Naive B cell (primary cell): ENCODE data around the gene ACTN3. TPM values are rescaled to one million over a fixed set of nuclear protein-coding genes. Genes with fewer than 3 reads are reported as not detected.
A peak's percentile ranks its signal among the peaks of the same experiment; 100 is the strongest.
"Not testable (repeated sequence)": the region's sequence is repeated elsewhere in the genome, so short reads cannot be mapped to it uniquely, and the experiment has no call there.

Experiments used
- ATAC-seq, 2 donors: fragments of 150-1000 bp; cut with Tn5 transposase; 2 replicates each; pipeline ENCODE4 v1.10.0; 2021; ENCODE audit warnings: low read depth in 2 of 2, mild to moderate bottlenecking in 2 of 2, moderate library complexity in 2 of 2
- DNase-seq: peaks from one replicate; pipeline ENCODE4 v3.0.0; 2022
- H3K27ac Mint-ChIP-seq, 6 donors: one replicate each; pipeline ENCODE4 v1.8.0; 2020 to 2022; ENCODE audit warnings: mild to moderate bottlenecking in 6 of 6, mixed read lengths in 6 of 6, moderate library complexity in 5 of 6, inconsistent platforms in 2 of 6
- H3K27me3 Mint-ChIP-seq, 3 donors: one replicate each; pipeline ENCODE4 v1.8.0; 2021 to 2022; ENCODE audit warnings: mixed read lengths in 3 of 3, mild to moderate bottlenecking in 1 of 3
- H3K36me3 Mint-ChIP-seq, 2 donors: one replicate each; pipeline ENCODE4 v1.8.0; 2020 to 2022; ENCODE audit warnings: mixed read lengths in 2 of 2, inconsistent platforms in 1 of 2, mild to moderate bottlenecking in 1 of 2
- H3K4me1 Mint-ChIP-seq, 3 donors: one replicate each; pipeline ENCODE4 v1.8.0; 2020 to 2022; ENCODE audit warnings: mixed read lengths in 3 of 3, inconsistent platforms in 1 of 3, mild to moderate bottlenecking in 1 of 3, moderate library complexity in 1 of 3
- H3K4me3 Mint-ChIP-seq, 8 donors: one replicate each; pipeline ENCODE4 v1.8.0; 2020 to 2022; ENCODE audit warnings: mild to moderate bottlenecking in 8 of 8, mixed read lengths in 8 of 8, moderate library complexity in 8 of 8, inconsistent platforms in 2 of 8
- H3K9me3 Mint-ChIP-seq, 7 donors: one replicate each; pipeline ENCODE4 v1.8.0; 2020 to 2022; ENCODE audit warnings: mixed read lengths in 7 of 7, mild to moderate bottlenecking in 5 of 7, inconsistent platforms in 2 of 7, moderate library complexity in 1 of 7
- polyA plus RNA-seq, 6 donors: library from polyadenylated mRNA; unstranded; fragments of 300-500 nt; fragmentation: Illumina TruSeq; gene quantifications; one replicate each; pipeline ENCODE4 v1.2.3, GENCODE V29; 2021; ENCODE audit warnings: low read depth in 6 of 6

Gene ACTN3
- polyA plus RNA-seq, 6 donors from 2014 or later: not detected

- peak overlapping the region in 3 of 6 donors; percentile 51 to 87 (median 62) for H3K27ac Mint-ChIP-seq
Measured at GRCh38 chr11:66600219-66600618, 53.5 kb downstream of the ACTN3 start.

GRCh38 chr11:66600631-66601233 lies 54.0 kb downstream of the ACTN3 start:
- no peaks in the 10 kb centered on the region for H3K9me3 Mint-ChIP-seq
- no peaks in the 10 kb centered on the region for H3K27me3 Mint-ChIP-seq
- peak overlapping the region in 5 of 6 donors; percentile 51 to 89 (median 79) for H3K27ac Mint-ChIP-seq
- no peak for DNase-seq
- peaks cover 14 to 42% (median 25%) of the 10 kb centered on the region in 3 donors for H3K4me1 Mint-ChIP-seq
- peaks cover 7 to 9% of the 10 kb centered on the region in 2 donors for H3K36me3 Mint-ChIP-seq
- peak; percentile 38 to 52 for ATAC-seq
- peak overlapping the region in 5 of 8 donors; percentile 9 to 71 (median 22) for H3K4me3 Mint-ChIP-seq

More at GRCh38 chr11:66600219-66600618, 53.5 kb downstream of the ACTN3 start:
- DNase-seq: no peak
- Mint-ChIP-seq H3K4me3 (peak overlapping the region in 3 of 8 donors; percentile 3 to 71 (median 21)), H3K9me3 (no peaks in the 10 kb centered on the region), H3K4me1 (peaks cover 19 to 47% (median 30%) of the 10 kb centered on the region in 3 donors), H3K27me3 (no peaks in the 10 kb centered on the region), H3K36me3 (peaks cover 6 to 9% of the 10 kb centered on the region in 2 donors)
- no peak for ATAC-seq

- Mint-ChIP-seq H3K27me3 (no peaks in the 10 kb centered on the region), H3K4me3 (no peak overlapping the region), H3K27ac (peak overlapping the region in 2 of 6 donors; percentile 65 to 92), H3K4me1 (peaks cover 16 to 43% (median 31%) of the 10 kb centered on the region in 3 donors), H3K9me3 (peaks cover 0 to 2% (median 0%) of the 10 kb centered on the region in 7 donors), H3K36me3 (peaks cover 7 to 9% of the 10 kb centered on the region in 2 donors)
- DNase-seq (no peak), ATAC-seq (no peak)
Measured at GRCh38 chr11:66603072-66603471, 56.4 kb downstream of the ACTN3 start.

- H3K9me3 Mint-ChIP-seq: peaks cover 0 to 2% (median 0%) of the 10 kb centered on the region in 7 donors
- H3K27me3 Mint-ChIP-seq: no peaks in the 10 kb centered on the region
- H3K4me1 Mint-ChIP-seq: peaks cover 19 to 48% (median 30%) of the 10 kb centered on the region in 3 donors
- ATAC-seq (no peak), DNase-seq (no peak)
- H3K4me3 Mint-ChIP-seq: peak overlapping the region in 1 of 8 donors; percentile 9
- peak overlapping the region in 3 of 6 donors; percentile 9 to 79 (median 60) for H3K27ac Mint-ChIP-seq
- H3K36me3 Mint-ChIP-seq: peaks cover 7 to 9% of the 10 kb centered on the region in 2 donors
Measured at GRCh38 chr11:66604155-66604554, 57.5 kb downstream of the ACTN3 start.

- H3K36me3 Mint-ChIP-seq, H3K27me3 Mint-ChIP-seq, ATAC-seq, DNase-seq, H3K4me3 Mint-ChIP-seq, H3K9me3 Mint-ChIP-seq: not testable (repeated sequence)
- Mint-ChIP-seq H3K27ac (peak overlapping the region in 4 of 6 donors; percentile 59 to 97 (median 73)), H3K4me1 (peaks cover 26 to 52% (median 35%) of the 10 kb centered on the region in 3 donors)
Measured at GRCh38 chr11:66606608-66607007, 59.9 kb downstream of the ACTN3 start.

- H3K27ac Mint-ChIP-seq: peak overlapping the region; percentile 21 to 97 (median 86)
- H3K36me3 Mint-ChIP-seq: peaks cover 4 to 7% of the 10 kb centered on the region in 2 donors
- peaks cover 0 to 2% (median 0%) of the 10 kb centered on the region in 7 donors for H3K9me3 Mint-ChIP-seq
- DNase-seq (no peak), ATAC-seq (no peak)
- H3K4me3 Mint-ChIP-seq: no peak overlapping the region
- H3K4me1 Mint-ChIP-seq: peaks cover 30 to 52% (median 42%) of the 10 kb centered on the region in 3 donors
- no peaks in the 10 kb centered on the region for H3K27me3 Mint-ChIP-seq
Measured at GRCh38 chr11:66607126-66607834, 60.6 kb downstream of the ACTN3 start.

- peaks cover 33 to 54% (median 44%) of the 10 kb centered on the region in 3 donors for H3K4me1 Mint-ChIP-seq
- peaks cover 0 to 2% (median 0%) of the 10 kb centered on the region in 7 donors for H3K9me3 Mint-ChIP-seq
- DNase-seq: no peak
- no peak for ATAC-seq
- H3K27me3 Mint-ChIP-seq: no peaks in the 10 kb centered on the region
- H3K4me3 Mint-ChIP-seq: peak overlapping the region in 7 of 8 donors; percentile 32 to 83 (median 54)
- peaks cover 0 to 4% of the 10 kb centered on the region in 2 donors for H3K36me3 Mint-ChIP-seq
- peak overlapping the region; percentile 10 to 96 (median 93) for H3K27ac Mint-ChIP-seq
Measured at GRCh38 chr11:66609721-66610617, 63.3 kb downstream of the ACTN3 start.

GRCh38 chr11:66612458-66612857 lies 65.8 kb downstream of the ACTN3 start:
- H3K4me1 Mint-ChIP-seq: peaks cover 45 to 64% (median 60%) of the 10 kb centered on the region in 3 donors

More at GRCh38 chr11:66612458-66612857, 65.8 kb downstream of the ACTN3 start:
- no peaks in the 10 kb centered on the region for H3K9me3 Mint-ChIP-seq
- H3K4me3 Mint-ChIP-seq: peak overlapping the region in 6 of 8 donors; percentile 47 to 80 (median 68)
- no peaks in the 10 kb centered on the region for H3K27me3 Mint-ChIP-seq
- DNase-seq: no peak
- H3K36me3 Mint-ChIP-seq: peaks cover 0 to 7% of the 10 kb centered on the region in 2 donors
- no peak for ATAC-seq
- H3K27ac Mint-ChIP-seq: peak overlapping the region; percentile 92 to 97 (median 94)

Other genes with a start within 250 kb of the ACTN3 start
- gene CD248, start 229.9 kb upstream of the ACTN3 start, polyA plus RNA-seq: under 1 TPM in 5 of 6 donors, not detected in 1; 0.09 to 0.39 (median 0.24) TPM
- 1 to 10 TPM in 1 of 6 donors, under 1 TPM in 2, not detected in 3; 0.11 to 3.1 (median 0.51) TPM for gene RIN1, start 210.5 kb upstream of the ACTN3 start, polyA plus RNA-seq
- 10 to 100 TPM; 56.2 to 81.6 (median 73.0) TPM for gene BRMS1, start 201.8 kb upstream of the ACTN3 start, polyA plus RNA-seq
- gene B4GAT1, start 199.3 kb upstream of the ACTN3 start, polyA plus RNA-seq: 1 to 10 TPM; 2.9 to 7.7 (median 5.2) TPM
- 1 to 10 TPM; 1.1 to 3.7 (median 2.4) TPM for gene SLC29A2, start 175.1 kb upstream of the ACTN3 start, polyA plus RNA-seq
- not detected for gene NPAS4, start 125.9 kb upstream of the ACTN3 start, polyA plus RNA-seq
- gene MRPL11, start 108.1 kb upstream of the ACTN3 start, polyA plus RNA-seq: 10 to 100 TPM; 69.1 to 95.1 (median 75.1) TPM
- 1 to 10 TPM; 4.7 to 9.4 (median 5.4) TPM for gene PELI3, start 80.0 kb upstream of the ACTN3 start, polyA plus RNA-seq
- gene DPP3, start 66.5 kb upstream of the ACTN3 start, polyA plus RNA-seq: 10 to 100 TPM; 22.8 to 36.1 (median 23.8) TPM
- 10 to 100 TPM in 2 of 6 donors, 1 to 10 TPM in 4; 3.2 to 13.8 (median 9.9) TPM for gene BBS1, start 36.3 kb upstream of the ACTN3 start, polyA plus RNA-seq
- gene ZDHHC24, start 855 bp upstream of the ACTN3 start, polyA plus RNA-seq: 10 to 100 TPM; 12.3 to 19.3 (median 17.0) TPM
- gene CTSF, start 21.7 kb downstream of the ACTN3 start, polyA plus RNA-seq: 10 to 100 TPM in 4 of 6 donors, 1 to 10 TPM in 2; 5.0 to 14.3 (median 11.4) TPM
- gene CCDC87, start 46.2 kb downstream of the ACTN3 start, polyA plus RNA-seq: under 1 TPM in 2 of 6 donors, not detected in 4; 0.13 to 0.30 TPM
- gene CCS, start 46.3 kb downstream of the ACTN3 start, polyA plus RNA-seq: 10 to 100 TPM; 51.8 to 87.8 (median 66.4) TPM
- 10 to 100 TPM; 68.0 to 97.2 (median 86.4) TPM for gene RBM14, start 69.7 kb downstream of the ACTN3 start, polyA plus RNA-seq
- gene RBM4, start 91.8 kb downstream of the ACTN3 start, polyA plus RNA-seq: 100 to 1,000 TPM; 197 to 275 (median 228) TPM
- 10 to 100 TPM; 12.2 to 39.8 (median 24.7) TPM for gene RBM4B, start 131.0 kb downstream of the ACTN3 start, polyA plus RNA-seq
- gene SPTBN2, start 182.3 kb downstream of the ACTN3 start, polyA plus RNA-seq: 1 to 10 TPM in 1 of 6 donors, under 1 TPM in 2, not detected in 3; 0.52 to 1.2 (median 0.60) TPM